ENCODE results near the gene FOXO1.

Gene FOXO1

DNA sequence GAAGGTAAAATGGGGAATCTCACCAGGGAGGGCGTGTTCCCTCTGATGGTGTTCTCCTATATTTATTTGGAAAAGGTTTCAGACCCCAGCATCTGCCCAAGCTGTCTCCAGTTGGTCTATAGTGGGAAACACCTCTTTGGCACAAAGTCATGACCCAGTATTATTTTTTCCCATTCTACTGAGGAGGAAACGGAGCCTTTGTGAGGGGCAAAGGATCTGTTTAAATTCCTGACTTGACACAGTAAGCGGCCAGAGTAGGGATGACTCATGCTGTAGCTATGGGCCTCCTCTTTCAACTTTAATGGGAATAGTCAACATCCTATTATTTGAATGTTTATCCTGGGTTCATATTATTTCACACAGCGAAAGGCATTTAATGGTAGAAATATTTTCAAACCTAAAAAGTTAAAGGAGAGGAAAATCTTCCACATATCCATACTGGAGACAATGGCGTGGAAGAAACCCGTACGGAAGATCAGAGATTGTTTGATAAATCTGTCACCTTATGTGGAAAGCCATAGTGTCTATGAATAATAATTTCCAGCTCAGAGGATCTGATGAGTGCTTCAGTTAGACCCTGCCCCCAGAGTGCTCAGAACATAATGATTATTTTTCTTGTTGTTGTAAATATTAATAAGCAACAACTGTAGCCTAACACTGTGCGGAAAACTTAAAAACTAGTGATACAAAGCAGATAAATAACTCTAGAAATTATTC is 126.0 kb downstream of the FOXO1 start:
- no peak for DNase-seq (ENCODE audit: low read depth)

DNA sequence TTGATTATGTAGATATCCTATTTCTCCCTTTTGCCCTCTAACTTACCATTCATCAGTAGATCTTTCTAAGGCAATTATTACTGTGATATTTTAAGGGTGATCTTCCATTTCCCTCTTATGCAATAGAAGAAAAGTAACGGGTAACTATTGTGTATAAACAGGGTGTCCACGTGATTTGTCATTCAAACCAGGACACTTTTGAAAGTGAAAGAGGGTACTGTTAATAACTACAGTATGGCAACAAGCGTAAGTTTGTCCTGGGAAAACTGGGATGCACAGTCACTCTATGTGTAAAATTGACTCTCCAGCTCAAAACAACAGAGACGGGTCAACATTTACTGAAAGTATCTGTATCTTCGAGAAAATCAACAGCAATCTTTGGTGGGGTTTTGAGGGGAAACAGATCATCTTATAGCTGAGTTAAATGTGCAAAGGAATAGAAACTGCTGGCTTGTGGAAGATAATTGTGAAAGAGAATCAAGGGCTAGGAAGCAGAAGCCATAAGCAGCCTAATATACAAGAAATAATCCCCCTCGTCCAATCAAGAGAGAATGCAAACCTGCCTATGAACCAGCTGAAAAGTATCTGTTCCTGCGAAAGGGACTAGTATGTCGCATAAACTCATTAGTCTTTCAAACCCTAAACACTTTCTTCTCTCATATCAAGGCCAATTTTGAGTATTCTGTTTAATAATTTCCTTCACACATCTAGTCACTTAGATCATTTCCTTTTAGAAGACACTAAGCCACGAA is 126.7 kb downstream of the FOXO1 start:
- DNase-seq (ENCODE audit: low read depth): no peak

DNA sequence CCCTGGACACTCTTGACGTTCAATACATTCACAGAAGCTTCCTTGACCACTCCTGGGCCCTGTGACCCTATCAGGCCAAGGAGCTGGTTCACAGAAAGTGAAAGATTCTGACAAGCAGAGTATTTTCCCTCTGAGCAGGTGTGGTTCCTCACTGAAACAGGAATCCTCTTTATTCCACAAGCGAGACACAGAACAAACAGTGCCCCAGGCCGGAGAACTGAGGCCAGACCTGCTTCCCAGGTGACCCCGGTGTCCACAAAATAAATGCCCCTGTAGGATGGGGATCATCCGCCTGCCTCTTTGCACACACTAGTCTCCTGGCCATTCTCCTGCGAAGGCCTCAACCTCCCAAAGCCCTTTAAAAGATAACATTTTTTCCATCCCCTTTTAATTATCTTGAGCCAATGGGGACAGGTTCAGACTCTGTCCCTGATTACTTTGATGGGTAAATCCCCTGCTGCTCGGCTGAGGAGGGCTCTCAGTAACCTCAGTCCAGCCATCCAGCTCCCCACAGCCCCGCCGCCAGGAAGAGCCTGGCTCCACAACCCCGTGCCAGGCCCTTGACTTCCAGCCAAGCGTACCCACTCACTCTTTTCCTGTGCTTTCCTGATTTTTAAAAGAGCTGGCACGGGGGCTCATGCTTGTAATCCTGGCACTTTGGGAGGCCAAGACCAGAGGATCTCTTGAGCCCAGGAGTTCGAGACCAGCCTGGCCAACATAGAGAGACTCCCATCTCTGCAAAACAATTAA is 129.1 kb downstream of the FOXO1 start:
- DNase-seq (ENCODE audit: low read depth): no peak

DNA sequence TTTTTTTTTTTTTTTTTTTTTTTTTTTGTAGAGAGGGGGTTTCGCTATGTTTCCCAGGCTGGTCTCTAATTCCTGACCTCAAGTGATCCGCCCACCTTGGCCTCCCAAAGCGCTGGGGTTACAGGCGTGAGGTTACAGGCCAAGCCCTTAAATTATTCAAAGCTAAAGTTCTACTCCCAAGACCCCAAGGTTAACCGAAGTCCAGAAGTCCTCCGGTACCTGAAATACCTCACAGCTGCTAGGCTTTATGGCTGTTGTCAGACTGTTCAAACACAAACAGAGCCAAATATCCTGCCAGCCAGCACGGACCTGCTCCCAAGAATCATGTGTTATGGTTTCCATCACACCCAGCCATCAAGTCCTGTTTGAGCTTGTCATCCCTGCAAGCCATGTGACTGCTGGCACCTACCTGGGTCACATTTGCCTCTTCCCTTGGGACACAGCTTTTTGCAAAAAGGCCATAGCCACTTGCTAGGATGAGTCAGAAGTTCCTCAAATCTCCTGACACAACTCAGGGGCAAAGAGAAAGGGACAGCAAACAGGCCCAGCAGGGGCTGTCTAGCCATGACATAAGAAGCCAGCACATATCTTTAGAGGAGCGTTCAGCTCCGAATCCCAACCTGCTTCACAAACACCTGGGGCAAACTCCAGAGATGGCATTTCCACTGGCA is 129.9 kb downstream of the FOXO1 start:
- no peak for DNase-seq (ENCODE audit: low read depth)

DNA sequence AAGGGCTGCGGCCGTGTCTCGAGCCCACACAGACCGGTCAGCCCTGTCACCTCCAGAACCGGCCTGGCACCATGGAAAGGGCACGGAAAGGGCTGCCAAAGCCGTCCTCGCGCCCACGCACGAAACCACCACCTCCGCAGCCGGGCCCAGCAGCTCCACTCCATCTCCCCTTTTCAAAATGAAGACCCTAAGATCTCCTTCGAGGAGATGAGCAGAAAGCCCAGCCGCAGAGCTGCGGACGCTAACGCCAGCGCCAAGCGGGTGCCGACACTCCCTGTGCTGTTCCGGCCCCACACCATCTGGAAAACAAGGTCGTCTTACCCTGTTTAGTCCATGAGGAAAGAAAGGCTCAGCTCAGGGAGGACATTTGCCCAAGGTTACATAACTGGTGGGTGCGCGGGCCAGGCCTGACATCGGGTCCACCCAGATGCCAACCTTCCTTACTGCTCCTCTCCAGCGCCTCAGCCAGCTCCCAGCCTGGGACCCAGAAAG is 131.1 kb downstream of the FOXO1 start:
- DNase-seq (ENCODE audit: low read depth): no peak

DNA sequence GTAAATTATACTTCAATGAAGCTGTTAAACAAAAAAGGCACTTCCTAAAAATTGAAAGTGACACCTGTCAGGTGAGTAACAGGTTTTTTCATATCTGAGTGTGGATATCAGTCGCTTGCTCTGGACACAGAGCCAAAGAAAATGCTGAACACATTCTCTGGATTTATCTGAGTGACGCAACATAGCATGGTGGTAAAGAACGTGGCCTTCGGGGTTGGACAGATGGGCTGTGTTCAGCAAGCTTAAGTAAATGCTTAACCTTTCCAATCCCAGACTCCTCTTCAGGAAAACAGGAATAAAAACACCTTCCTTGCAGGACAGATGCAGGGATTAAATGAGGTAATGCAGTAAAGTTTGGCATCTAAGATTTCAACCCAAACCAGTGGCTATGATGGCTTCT is 132.0 kb downstream of the FOXO1 start:
- DNase-seq (ENCODE audit: low read depth): no peak

DNA sequence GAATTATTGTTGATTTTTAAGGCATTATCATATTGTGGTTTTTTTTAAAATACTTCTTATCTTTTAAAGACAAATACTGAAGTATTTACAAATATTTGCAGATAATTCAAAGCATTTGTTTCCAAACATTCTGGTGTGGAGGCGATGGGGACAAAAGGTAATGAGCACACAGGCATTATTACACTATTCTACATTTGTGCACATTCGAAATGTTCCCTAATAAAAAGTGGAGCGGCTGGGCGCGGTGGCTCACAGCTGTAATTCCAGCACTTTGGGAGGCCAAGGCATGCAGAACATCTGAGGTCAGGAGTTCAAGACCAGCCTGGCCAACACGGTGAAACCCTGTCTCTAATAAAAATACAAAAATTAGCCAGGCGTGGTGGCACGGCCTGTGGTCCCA is 133.4 kb downstream of the FOXO1 start:
- no peak for DNase-seq (ENCODE audit: low read depth)

DNA sequence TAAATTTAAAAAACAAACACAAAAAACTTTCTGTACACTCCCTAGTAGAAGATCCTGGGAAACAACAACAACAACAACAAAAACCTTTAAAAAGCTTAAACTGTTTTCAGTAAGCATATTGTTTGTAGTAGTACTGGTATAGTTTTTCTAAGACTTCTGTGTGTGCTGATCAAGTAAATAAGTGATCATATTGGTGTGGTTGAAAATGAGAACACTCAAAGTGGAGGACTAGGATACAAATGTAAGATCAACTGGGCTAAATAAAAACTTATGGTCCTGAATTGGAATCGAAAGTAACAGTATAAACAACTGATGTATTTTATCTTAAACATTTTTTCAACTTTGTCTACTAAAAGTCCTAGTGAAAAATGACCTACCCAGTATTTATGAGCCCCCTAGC is 135.5 kb downstream of the FOXO1 start:
- DNase-seq (ENCODE audit: low read depth): no peak

DNA sequence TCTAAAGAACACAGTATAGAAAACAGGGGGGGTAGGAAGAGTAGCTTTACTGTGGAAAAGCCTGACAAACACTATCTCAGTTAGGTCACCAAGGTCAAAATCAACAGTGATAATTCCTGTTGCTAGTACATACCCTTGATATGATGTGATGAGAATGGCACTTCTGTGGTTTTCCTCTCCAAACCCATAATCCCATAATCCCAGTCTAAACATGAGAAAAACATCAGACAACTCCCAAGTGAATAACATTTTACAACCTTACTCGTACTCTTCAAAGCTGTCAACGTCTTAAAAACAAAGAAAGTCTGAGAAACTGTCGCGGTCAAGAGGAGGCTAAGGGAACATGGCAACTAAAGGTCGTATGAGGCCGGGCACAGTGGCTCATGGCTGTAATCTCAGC is 137.6 kb downstream of the FOXO1 start:
- DNase-seq (ENCODE audit: low read depth): no peak

DNA sequence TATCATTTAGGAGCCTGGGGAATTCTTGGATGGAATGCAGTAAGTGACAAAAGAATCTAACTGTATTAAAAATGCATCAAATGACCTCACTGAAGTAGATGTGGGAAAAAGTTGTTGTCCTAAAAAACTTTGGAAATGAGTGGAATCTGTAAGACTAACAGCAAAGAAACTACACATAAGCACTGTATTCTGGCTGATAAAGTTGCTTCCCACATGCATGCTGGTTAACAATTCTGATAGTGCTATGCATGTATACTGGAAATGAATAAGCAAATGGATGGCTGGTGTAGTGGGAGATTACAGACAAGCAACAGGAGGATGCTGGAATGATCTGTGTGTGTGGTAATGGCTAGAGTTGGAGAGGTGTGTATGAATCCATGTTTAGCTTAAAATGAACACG is 138.5 kb downstream of the FOXO1 start:
- DNase-seq (ENCODE audit: low read depth): no peak

DNA sequence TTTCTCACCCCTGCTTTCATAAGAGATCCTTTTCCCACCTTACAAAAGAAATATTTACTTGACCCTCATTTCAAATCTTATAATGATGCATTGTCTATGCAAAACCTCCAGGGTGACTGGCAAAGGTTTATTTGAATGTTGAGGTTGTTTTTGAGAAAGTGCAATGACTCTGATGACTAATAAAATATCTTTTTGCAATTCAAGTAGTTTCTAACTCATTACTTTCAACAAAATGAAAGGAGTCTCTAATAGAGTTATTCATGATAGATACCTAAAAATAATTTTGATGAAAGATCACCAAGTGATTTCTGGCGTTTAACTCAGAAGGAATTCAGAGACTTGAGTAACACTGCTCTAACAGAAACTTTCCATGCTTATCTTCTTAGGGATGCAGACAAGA is 144.2 kb downstream of the FOXO1 start:
- DNase-seq (ENCODE audit: low read depth): no peak

DNA sequence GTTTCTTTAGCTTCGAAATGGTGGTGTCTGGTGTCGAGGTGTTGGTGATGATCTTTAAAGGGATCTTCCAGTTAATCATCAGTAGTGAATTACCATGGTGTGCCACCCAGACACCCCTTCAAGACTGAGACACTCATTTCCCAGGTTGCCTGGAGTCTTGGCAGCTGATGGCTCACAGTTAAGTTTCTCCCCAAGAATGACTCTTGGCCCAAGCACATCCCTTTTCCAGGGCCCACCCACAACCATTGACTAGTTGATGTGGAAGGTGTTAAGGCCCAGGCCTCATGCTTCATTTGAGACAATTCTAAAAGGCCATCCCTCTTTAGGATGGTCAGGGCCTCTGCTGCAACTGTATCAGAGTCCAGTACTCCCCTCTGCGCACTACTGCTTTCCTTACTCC is 145.5 kb downstream of the FOXO1 start:
- DNase-seq (ENCODE audit: low read depth): no peak

DNA sequence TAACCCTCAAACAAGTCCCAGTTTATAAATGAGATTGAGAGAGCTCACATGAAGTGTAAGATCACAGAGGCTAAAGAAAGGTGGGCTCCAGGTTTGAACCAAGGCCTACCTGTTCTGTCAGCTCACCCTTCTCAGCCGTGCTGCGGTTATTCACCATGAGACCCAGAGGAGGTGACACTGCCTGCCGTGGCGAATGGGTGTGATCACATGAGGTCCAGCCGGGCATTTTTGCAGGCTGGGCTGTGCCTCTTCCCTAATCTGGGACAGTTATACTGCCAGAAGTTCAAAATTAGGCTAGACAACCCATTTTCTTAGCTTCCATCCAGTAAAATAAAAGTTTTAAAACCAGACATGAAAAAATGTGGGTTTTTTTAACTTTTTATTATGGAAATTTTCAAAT is 146.8 kb downstream of the FOXO1 start:
- DNase-seq (ENCODE audit: low read depth): no peak

DNA sequence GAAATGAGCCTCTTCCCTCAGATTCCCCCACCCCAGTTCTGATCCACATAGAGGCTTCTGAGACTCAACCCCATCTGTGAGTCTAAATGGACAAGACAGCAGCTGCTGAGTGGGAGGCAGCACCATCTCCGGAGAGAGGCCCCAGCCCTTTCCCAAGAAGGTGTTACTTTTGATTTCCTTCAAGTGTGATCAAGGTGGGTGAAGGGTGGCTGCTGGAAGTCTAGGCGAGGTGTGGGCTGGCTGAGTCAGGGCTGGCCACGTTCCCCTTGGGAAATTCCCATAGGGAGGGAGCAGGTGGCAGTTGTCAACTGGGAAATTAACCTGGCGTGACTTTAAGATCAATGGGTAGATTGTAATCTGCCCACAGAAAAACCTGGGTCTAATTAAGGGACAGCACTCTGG is 148.0 kb downstream of the FOXO1 start:
- DNase-seq (ENCODE audit: low read depth): no peak

DNA sequence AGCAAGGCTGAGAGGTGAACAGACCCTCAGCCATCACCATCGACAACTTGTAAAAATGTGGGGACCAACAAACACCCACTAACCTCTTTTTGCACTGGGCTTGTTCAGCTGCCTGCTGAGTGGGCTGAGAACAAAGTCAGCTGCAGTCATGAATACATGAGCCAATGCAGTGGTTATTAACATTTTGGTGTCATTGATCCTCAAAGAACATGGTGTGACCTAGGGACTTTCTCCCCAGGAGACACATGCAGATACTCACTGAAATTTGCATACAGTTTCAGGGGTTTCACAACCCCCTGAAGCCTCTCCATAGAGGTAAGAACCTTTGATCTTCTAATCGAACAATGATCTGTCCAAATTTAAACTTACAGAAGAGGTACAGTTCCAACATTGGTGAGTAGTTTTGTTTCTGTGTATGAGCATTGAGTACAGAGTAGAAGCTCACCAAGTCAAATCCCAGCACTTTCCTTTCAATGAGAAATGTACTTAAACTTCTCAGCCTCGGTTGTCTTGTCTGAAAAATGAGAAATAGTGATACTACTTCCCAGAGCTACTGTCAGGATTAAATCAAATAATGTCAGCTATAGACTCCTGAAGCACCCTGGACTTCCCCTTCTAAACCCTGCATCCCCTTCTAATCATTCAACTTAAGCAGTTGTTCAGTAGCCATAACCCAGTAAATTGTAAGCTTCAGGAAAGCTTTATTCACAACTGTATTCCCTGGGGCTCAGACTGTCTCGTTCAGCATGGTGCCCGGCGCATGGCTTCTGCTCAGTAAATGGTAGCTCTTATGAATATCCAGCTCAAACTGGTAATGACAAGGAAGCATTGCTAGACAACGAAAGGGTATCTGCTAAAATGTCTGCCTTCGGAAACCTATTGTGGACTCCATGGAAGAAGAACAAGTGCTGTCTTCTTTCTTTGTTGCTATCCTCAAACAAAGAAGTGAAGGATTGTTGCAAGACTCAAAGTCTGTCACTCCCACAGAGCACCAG is 148.7 kb downstream of the FOXO1 start:
- no peak for DNase-seq (ENCODE audit: low read depth)

DNA sequence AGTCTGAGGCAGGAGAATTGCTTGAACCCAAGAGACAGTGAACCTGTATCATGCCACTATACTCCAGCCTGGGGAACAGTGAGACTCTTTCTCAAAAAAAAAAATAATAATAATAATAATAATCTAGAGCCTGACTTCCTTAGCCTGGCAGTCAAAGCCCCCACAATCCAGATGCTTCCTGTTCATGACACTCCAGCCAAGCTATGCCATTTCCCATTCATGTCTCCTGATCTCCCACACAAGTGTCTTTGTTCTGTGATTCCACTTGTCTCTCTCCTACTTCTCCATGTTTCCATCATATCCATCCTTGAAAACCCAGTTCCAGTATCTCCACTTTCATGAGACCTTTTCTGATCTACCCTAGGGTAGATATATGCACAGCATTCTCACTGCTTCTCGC is 150.7 kb downstream of the FOXO1 start:
- DNase-seq (ENCODE audit: low read depth): no peak

DNA sequence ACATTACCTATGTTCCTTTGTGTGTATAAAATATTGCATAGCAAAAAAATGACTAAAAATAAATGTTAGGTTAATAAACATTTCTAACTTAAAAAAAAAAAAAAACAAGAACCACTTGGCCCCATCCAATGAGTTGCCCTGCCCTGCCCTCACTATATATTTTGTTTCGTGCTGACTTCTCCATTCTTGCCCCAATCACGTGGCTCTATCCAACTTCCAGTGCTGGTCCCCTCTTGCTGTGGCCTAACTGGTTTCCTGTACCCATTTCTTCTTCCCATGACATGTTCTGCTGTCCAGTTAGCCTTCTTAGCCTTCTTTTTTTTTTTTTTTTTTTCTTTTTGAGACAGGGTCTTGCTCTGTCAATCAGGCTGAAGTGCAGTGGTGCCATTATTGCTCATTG is 151.6 kb downstream of the FOXO1 start:
- no peak for DNase-seq (ENCODE audit: low read depth)

DNA sequence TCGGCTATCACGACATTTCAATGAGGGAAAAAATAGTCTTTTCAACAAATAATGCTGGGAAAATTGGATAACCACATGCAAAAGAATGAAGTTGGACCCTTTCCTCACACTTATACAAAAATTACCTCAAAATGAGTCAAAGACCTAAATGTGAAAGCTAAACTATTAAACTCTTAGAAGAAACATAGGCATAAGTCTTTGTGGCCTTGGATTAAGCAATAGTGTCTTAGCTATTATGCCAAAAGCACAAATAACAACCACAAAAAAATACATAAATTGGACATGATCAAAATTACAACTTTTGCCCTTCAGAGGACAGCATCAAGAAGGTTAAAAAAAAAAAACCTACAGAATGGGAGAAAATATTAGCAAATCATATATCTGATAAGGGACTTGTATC is 156.6 kb downstream of the FOXO1 start:
- DNase-seq (ENCODE audit: low read depth): no peak

DNA sequence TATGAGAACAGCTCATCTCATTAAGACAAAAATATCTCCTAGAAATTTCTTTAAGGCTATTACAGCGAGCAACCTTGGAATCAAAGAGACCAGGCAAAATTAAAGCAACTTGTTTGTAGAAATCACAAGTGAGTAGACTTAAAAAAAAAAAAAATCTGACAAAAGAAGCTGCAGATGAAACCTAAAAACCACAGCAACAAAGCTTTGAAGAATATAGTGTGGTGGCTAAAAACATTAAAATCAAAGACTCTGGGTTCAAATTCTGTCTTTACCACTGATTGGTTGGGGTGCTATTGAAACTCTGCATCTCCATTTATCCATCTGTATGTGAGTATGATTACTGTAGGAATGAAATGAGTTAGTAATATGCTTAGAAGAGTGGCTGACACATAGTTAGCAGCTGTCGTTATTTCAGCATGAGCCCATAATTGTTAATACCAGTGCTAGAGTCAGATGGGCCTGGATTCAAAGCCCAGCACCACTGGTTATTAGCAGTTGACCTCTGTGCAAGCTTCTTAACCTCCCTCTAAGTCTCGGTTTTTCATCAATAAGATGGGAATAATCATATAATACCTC is 157.6 kb downstream of the FOXO1 start:
- DNase-seq (ENCODE audit: low read depth): no peak

DNA sequence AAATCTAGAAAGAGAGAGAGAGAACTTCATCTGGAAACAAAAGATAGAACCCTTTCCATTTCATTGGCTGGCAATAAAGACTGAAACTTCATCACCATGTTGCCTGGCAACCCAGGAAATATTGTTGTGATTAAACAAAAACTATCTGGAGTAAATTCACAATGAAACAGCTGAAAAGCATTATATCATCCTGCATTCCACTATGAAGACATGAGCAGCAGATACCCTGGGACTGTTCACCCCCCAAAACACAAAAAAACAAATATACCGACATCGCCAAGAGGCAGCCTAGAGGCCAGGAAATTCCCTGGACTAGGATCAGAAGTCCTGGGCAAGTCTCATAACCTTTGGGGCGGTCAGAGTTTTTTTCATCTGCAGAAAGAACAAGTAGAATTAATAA is 158.3 kb downstream of the FOXO1 start:
- no peak for DNase-seq (ENCODE audit: low read depth)

Data from activated T-cell treated with anti-CD3 and anti-CD28 coated beads for 1 hour (primary cell).